ENCODE results near the gene TRIM33.
"Not testable (repeated sequence)": the region's sequence is repeated elsewhere in the genome, so short reads cannot be mapped to it uniquely, and the experiment has no call there.

Gene TRIM33

DNA sequence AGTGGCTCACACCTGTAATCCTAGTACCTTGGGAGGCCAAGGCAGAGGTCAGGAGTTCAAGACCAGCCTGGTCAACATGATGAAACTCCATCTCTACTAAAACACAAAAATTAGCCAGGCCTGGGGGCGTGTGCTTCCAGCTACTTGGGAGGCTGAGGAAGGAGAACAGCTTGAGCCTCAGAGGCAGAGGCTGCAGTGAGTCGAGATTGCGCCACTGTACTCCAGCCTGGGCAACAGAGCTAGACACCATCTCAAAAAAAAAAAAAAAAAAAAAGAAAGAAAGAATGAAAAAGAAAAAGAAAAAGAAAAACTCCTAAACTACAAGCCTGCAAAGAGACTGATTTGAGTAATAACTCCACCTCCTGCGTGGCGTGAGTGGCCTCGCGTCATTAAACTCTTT is 92.1 kb downstream of the TRIM33 start:
- not testable (repeated sequence) for DNase-seq (ENCODE audit: low read depth)

DNA sequence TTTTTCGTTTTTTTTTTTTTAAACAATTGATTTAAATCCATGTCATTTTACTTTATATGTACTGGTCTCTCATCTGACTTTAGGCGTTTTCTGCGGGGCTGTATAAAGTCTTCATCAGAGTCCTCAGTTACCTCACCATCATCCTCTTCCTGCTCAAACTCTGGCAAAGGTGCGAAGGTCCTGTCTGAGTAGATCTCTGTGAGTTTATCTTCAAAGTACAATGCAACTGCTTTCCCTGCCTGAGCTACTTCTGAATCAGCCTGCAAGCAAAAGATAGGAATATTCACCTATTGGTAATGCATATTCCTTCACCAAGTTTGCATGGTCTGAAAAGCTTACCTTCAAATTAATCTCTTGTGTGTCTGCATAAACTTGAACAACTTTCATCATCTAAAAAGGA is 113.4 kb downstream of the TRIM33 start:
- DNase-seq (ENCODE audit: low read depth), result no peak

DNA sequence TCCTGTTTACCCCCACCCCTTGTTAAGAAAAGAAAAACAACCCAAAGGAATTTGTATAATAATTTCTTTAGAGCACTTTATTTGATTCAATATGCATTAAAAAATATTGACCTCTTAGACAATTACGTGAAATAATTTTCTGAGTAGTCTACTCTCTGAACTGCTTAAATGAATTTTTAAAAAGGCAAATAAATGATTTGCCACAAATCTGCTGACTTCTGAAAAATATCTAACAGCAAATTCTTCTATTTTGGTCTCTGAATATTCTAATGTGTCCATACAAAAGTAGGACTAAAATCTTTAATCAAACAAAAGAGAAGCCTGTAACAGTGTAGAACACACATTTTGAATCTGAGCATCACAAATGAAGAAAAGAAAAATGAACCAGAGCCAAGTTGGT is 115.1 kb downstream of the TRIM33 start:
- no peak for DNase-seq (ENCODE audit: low read depth)

DNA sequence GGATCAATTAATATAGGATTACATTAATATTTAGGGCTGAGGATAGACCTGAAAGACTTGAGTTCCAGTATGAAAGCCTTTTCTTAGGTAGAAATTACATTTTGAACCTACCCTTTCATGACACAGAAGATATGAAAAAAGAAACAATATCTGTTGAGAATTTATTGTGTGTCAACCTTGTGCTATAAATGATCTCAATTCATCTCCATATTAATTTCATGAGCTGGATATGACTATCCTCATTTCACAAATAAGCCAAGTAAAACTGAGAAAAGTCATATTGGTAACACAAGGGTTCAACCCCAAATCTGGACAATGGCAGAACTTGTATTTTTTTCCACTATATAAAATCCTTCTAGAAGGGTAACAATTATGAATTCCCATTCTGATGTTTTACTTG is 120.0 kb downstream of the TRIM33 start:
- DNase-seq (ENCODE audit: low read depth), result no peak

DNA sequence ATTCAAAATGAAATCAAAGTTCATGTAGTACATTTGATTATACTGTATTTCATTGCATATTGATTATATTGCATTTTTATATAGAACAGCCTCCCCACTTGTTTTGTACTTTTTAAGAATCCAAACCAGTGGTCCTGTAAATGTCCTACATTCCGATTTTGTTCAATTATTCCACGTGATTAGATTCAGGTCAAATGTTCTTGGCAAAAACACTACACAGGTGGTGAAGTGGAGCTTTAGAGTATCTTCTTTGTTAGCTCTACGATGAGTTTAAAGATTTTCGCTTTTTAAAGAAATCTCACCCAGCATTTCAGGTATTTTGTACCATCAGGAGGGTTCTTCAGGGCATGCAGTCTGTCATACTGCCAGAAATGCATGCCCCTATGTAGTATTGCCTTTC is 120.6 kb downstream of the TRIM33 start:
- DNase-seq (ENCODE audit: low read depth), result no peak

DNA sequence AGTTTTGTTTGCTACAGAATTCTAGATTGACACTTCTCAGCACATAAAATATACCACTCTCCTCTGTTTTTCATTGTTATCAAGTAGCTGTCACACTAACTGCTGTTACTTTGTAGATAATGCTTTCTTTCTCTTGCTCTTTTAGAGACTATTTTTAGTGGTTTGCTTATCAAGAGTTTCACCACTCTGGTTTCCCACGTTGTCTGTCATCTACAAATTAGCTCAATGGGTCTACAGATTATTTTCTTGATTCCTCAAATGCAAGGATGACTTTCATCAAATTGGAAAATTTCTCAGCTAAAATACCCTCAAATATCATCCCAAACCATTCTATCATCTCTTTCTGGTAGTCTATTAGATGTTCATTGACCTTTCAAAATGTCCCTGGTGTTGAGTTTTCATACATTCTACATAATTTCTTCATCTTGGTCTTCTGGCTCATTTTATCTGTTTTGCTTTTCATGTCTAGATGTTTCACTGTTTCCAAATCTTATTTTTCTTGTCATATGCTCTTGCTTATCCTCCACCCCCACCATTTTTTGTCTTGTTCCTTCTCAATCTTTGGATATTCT is 122.5 kb downstream of the TRIM33 start:
- no peak for DNase-seq (ENCODE audit: low read depth)

DNA sequence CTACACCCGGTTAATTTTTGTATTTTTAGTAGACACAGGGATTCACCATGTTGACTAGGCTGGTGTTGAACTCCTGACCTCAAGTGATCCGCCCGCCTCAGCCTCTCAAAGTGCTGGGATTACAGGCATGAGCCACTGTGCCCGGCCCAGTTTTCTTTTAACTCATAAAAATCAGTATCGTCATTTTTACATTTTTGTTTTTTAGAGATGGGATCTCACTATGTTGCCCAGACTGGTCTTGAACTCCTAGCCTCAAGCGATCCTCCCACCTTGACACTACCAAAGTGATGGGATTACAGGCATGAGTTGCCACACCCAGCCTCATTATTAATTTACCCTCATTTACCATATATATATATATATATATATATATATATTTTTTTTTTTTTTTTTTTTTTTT is 123.4 kb downstream of the TRIM33 start:
- not testable (repeated sequence) for DNase-seq (ENCODE audit: low read depth)

DNA sequence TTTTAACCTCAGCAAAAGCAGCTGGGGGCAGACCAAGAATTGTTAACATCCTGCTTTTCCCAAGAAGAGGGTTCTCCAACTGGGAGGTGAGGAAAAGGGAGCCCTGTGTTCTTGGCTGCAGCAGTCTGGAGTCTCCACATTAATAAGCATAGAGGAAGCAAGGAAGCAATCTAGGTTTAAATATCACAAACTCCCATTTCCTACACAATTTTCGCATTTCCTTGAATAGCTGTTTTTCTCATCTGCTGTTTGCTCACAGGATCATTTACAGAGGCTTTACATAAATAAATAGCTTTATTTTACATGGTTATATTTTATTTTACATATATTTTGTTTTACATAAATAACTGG is 124.0 kb downstream of the TRIM33 start:
- DNase-seq (ENCODE audit: low read depth), result no peak

DNA sequence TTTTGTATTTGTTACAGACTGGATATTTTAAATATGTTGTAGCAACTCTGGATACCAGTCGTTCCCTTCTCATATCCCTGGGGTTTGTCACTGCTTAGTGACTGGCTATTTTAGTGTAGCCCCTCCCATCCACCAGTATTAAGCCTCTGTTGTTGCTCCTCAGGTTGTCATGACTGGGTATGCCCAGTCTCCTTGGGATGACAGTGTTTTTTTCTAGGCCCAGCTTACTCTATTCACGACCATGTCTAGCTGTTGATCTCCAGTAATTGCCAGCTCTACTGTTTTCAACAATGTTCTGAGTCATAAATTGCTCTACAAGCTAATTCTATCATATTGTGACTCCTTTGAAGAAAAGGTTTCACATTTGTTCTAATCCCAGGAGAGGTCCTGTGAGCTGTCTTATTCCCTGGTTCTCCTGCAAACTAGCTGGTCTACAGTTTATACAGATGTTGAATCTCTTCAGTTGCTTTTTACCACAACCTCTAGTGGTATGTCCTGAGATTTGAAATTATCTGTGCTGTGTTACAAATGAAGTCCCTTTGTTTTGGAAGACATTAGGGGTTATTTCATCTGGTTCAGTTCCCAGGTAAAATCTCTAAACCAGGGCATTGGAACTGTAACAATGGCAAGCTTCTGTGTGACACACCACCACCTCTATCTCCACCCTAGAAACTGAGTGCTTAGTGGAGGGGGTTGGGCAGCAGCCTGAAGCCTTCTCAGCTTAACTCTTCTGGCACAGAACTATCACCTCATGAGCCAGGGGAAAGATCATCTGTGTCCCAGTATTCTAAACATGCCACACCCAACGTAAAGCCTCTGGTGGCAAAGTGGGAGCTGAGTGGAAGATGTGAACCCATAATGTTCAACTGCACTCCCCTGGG is 124.6 kb downstream of the TRIM33 start:
- no peak for DNase-seq (ENCODE audit: low read depth)

DNA sequence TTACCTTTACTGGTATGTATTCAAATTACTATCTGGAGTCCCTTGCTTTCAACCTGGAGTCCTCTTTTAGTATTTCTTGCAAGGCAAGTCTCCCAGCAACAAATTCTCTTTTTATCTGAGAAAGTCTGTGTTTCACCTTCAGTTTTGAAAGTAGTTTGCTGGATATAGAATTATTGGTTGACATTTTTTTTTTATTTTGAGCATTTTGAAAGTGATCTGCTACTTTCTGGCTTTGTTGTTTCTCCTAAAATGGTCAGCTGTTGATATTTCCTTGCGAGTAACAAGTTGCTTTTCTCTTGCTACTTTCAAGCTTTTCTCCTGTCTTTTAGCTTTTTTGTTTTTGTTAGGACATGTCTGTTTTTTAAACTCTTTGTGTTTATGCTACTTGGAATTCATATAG is 126.1 kb downstream of the TRIM33 start:
- DNase-seq (ENCODE audit: low read depth), result no peak

DNA sequence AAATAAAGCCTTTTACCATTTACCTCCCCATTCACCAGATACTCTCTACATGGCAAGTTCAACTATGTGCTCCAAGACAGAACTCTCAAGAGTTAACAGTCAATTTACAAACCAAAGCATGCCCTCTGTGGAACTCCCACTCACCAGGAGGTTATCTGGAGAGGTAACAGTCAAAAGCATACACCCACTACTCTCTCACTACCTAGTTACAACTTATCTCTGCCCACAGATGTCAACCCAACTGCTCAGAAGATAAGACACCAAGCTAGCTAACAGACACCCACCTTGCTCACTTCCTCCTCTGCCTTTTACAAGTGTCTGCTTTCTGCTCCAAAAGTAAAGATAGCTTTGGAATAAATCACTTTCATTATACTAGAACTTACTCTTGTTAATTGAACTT is 131.0 kb downstream of the TRIM33 start:
- DNase-seq (ENCODE audit: low read depth), result no peak

DNA sequence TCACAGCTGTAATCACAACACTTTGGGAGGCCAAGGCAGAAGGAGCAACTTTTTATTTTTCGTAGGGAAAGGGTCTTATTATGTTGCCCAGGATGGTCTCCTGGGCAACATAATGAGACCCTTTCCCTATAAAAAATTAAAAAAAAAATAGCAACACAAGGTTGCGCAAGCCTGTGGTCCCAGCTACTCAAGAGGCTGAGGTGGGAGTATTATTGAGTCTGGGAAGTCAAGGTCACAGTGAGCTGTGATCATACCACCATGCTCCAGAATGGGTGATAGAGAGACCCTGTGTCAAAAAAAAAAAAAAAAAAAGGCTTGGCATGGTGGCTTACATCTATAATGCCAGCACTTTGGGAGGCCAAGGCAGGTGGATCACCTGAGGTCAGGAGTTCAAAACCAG is 131.6 kb downstream of the TRIM33 start:
- DNase-seq (ENCODE audit: low read depth), result no peak

DNA sequence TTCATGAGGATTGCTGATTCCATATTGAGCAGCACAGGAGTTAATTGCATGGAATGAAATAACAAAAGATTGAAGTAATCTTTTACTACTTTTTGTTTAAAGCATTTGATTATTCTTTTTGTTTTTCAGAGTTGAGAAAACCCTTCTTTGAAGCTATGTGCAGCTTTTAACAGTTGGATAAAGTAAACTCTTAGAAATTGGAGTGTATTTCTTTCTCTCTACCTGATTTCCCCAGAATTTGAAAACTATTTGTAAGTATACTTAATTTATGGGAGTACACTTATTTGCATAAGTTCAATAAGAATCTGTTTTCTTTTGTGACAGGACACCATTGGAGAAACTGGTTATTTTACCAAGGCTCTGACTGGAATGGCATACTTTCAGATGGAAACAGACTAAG is 133.6 kb downstream of the TRIM33 start:
- DNase-seq (ENCODE audit: low read depth), result no peak

DNA sequence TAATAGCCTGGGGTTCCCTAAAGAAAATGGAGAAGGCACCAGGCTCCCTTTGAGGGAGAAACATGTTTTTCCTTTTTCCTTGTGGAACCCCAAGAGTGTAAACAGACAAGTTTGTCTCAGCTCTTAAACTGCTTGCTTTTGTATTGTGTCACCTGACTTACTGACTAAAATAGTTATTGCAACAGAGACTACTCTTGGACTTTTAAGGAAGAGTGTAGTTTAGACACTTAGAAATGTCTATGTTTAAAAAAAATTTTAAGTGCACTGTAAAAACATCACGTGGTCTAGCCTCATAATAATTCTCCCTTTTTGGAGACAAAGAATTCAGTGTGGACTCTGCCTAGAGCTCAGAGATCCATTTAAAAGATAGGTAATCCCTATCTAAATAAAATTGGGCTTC is 141.1 kb downstream of the TRIM33 start:
- no peak for DNase-seq (ENCODE audit: low read depth)

DNA sequence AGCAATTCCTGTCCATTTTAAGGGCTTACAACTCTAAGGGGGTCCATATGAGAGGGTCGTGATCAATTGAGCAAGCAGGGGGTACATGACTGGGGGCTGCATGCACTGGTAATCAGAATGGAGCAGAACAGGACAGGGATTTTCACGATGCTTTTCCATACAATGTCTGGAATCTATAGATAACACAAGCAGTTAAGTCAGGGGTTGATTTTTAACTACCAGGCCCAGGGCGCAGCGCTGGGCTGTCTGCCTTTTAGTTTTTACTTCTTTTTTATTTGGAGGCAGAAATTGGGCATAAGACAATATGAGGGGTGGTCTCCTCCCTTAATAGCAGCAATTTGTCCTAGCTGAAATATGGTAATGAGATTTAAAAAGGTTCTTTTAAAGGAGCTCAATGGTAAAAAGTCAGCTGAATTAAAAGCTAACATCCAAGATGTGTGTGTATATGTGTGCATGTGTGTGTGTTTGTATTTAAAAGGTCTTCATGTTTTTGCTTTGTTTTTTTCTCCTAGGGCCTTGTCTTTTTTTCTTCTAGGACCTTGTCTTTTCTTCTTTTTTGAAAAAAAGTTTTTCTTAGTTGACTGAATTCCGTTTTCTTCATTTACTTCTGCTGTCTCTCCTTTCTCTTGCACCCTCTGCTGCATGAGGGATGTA is 141.6 kb downstream of the TRIM33 start:
- DNase-seq (ENCODE audit: low read depth), result not testable (repeated sequence)

DNA sequence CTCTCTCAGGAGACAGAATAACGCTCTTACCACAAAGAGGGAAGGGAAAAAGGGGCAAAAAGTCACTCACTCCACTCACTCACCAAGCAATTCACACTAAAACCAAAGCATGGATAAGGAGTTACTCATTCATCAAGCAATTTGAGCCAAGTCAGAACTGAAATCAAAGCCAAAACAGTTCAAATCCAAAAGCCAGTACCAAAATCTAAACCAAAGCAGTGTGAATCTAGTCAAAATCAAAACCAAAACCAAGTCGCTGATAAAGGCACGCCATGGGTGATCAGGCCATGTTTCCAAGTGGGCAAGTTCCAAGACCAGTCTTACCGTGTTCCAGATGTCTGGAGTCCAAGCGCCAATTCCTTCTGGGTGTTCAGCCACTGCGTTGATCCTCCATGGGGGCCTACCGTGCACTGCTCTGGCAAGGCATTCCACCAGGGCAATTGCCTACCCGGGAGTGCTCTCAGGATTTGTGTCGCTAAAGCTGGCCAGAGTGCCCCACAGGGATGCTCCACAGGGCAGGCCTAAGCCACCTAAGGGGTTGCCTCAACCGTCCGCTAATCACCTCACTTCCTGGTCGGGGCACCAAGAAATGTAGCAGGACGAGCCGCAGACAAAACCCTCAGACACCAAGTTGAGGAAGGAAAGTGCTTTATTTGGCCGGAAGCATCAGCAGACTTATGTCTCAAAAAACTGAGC is 142.3 kb downstream of the TRIM33 start:
- no peak for DNase-seq (ENCODE audit: low read depth)

DNA sequence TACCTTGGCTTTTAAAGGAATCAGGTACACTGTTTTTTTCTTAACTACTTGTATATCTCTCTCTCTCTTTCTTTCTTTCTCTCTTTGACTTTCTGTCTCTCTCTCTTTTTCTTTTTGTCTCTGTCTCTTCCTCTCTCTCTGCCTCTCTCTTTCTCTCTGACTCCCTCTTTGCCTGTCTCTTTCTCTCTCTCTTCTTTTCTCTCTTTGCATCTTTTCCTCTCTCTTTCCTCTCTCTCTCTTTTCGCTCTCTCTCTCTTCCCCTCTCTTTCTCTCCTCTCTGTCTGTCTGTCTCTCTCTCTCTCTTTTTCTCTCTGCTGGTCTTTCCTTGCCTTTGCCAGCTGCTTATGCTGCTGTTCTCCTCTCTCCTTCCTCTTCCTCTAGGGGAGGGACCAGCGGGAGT is 143.2 kb downstream of the TRIM33 start:
- DNase-seq (ENCODE audit: low read depth), result no peak

DNA sequence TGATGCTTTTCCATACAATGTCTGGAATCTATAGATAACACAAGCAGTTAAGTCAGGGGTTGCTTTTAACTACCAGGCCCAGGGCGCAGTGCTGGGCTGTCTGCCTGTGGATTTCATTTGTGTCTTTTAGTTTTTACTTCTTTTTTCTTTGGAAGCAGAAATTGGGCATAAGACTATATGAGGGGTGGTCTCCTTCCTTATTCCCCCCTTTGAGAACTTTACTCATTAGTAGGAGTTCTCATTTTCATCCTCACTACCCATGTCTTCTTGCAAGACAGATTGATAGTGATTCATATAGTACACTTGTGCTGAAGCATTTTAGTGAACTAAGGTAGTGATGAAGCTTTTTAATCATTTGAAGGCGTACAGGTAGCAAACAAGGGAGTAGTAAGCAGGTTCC is 147.8 kb downstream of the TRIM33 start:
- DNase-seq (ENCODE audit: low read depth), result not testable (repeated sequence)

DNA sequence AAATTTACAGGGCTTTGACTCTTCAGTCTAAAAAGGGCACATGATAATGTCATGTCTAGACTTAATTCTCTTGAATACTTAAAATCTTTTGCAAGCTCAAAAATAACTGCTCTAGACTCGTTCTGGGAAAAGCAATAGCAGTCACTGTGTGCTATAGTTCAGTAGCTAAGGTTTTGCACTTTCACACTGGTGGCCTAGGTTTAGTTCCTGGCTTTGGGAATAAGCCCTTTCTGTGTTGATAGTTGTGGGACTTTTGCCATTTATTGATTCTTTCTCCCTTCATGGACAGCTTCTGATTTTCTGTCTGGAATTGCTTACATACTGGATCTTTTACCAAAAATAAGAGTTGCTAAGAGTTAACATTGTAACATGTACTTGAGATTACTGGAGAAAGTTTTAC is 151.2 kb downstream of the TRIM33 start:
- no peak for DNase-seq (ENCODE audit: low read depth)

DNA sequence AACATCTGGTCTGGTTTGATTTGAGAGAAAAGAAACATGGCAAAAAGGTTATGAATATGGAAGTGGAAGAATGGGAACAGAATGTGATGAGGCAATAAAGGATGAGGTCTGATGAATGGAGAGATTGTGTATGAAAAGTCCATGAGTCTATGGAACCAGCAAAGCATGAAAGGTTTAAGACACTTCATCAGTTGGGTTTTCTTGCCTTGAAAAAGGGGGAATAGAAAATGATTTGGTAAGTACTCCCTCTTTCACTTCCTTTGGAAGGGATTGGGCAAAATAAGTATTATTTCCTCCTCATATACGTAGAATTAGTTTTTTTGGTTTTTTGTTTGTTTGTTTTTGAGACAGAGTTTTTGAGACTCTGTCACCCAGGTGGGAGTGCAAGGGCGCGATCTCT is 155.8 kb downstream of the TRIM33 start:
- DNase-seq (ENCODE audit: low read depth), result no peak

DNA sequence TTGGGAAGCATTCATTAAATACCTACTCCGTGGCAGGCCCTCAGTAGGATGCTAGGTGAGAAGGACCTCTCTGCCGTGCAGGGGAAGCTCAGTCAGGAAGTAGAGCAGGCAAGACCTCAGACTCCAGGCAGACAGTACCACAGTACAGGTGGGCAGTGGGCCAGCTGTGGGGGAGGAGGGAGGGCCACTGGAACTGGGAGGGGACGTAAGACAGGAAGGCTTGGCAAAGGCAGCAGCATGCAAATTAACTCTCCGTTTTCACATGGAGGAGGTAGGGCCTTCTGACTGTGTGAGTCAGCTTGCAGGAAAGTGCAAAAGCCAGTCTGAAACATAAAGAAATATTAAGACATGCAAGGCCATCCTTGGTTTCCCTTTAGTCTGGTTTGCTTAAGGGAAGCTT is 157.7 kb downstream of the TRIM33 start:
- no peak for DNase-seq (ENCODE audit: low read depth)

DNA sequence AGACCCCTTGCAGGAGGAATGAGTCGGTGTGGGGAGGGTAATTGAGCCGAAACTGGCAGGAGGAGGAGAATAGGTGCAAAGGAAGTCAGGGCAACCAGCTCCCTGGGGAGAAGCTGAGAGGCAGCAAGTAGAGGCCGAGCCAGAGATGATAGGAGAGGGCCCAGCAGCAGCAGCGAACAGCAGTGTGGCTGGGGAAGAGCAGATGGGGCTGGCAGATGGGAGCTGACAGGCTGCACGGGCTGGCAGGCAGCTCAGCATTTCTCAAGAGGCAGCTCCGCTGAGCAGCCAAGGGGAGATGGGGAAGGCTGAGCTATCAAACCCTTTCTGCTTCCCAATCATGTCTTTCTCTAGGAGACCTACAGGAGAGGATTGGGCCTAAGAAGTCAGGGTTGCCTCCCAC is 158.2 kb downstream of the TRIM33 start:
- DNase-seq (ENCODE audit: low read depth), result no peak
